Measurements from ENCODE around the gene PPM1M. TPM values are rescaled to one million over a fixed set of nuclear protein-coding genes. Genes with fewer than 3 reads are reported as not detected.

Gene PPM1M
- total and polyA plus RNA-seq, 10 of the 15 experiments (the other 5 are each of a cell fraction or from before 2014, with no cell fraction given): 7.3 to 24.8 (median 15.8) TPM

GRCh38 chr3:52227117-52227516, 18.4 kb upstream of the PPM1M start:
- ChIA-PET CTCF (interaction anchor here (0.9 to 5.5 kb wide), 5 partner anchors 9 to 218 kb away, joined by 3 to 35 read pairs (median 5); partner anchors contain the start of genes TWF2 and WDR82), POLR2A (interaction anchor here (1.0 to 4.3 kb wide), 3 partner anchors 12 to 112 kb away, joined by 3 to 43 read pairs (median 34); partner anchors contain the start of genes TWF2 and WDR82), SMC1A (ENCODE audit: uncharacterized antibody, unreplicated experiment) (interaction anchor here (1.2 to 3.9 kb wide), 3 partner anchors 11 to 62 kb away, joined by 4 to 25 read pairs (median 6); partner anchors contain the start of gene TWF2), RAD21 (ENCODE audit: unreplicated experiment) (no interaction called here)
- H3K27me3 ChIP-seq (replicated peaks in 1 of 2; ENCODE audit: control insufficient read depth in 2 of 2, insufficient read depth in 2 of 2, low read length in 1 of 2): no peaks in the 10 kb centered on the region
- DNase-seq (ENCODE audit: low read depth, low spot score) (no peak), ATAC-seq (no peak), FAIRE-seq (no peak)
- no peak overlapping the region for H3K9ac ChIP-seq (ENCODE audit: control insufficient read depth, insufficient read depth, low read length)
- in situ Hi-C loops (cut with MboI): no loop called here
- H3K9me3 ChIP-seq (replicated peaks; ENCODE audit: control insufficient read depth, insufficient read depth, low read length): no peaks in the 10 kb centered on the region
- 92% methylated on average over 4 of the region's 4 CpGs for WGBS (ENCODE audit: insufficient coverage, insufficient replicate concordance, low lambda C conversion rate, missing lambda C conversion rate)
- H3K4me1 ChIP-seq (ENCODE audit: control insufficient read depth, insufficient read depth, low read length): peaks cover 22% of the 10 kb centered on the region
- peaks cover 3% of the 10 kb centered on the region for H3K79me2 ChIP-seq (ENCODE audit: control insufficient read depth, insufficient read depth, low read length)
- H4K20me1 ChIP-seq (ENCODE audit: control insufficient read depth, insufficient read depth): no peaks in the 10 kb centered on the region
- no peak overlapping the region for H3K4me3 ChIP-seq
- no peak overlapping the region for H2AFZ ChIP-seq (ENCODE audit: control insufficient read depth, low read depth, low read length)
- H3K36me3 ChIP-seq (ENCODE audit: control insufficient read depth in 2 of 2, insufficient read depth in 2 of 2, low read length in 1 of 2): peaks cover 12 to 25% of the 10 kb centered on the region in 2 experiments; a peak in 3 of 4 replicates
- TF ChIP-seq YBX1 (IDR thresholded peaks at IDR 0.05) (no peak), CEBPB (IDR thresholded peaks at IDR 0.05; ENCODE audit: borderline replicate concordance in 1 of 2, low read depth in 2 of 2, low read length in 2 of 2) (no peak)
- no peak overlapping the region for H3K4me2 ChIP-seq (ENCODE audit: control insufficient read depth, insufficient read depth)
- no TSS peak for BruUV-seq (replicated peaks)
- no peak overlapping the region for H3K27ac ChIP-seq (ENCODE audit: control insufficient read depth, insufficient read depth)
- intact Hi-C loops (cut with micrococcal nuclease; ENCODE audit: unreplicated experiment): no loop called here

- H3K9ac ChIP-seq (ENCODE audit: control insufficient read depth, insufficient read depth, low read length): no peak overlapping the region
- H3K4me3 ChIP-seq: no peak overlapping the region
- no peaks in the 10 kb centered on the region for H4K20me1 ChIP-seq (ENCODE audit: control insufficient read depth, insufficient read depth)
- H3K9me3 ChIP-seq (replicated peaks; ENCODE audit: control insufficient read depth, insufficient read depth, low read length): no peaks in the 10 kb centered on the region
- no peaks in the 10 kb centered on the region for H3K27me3 ChIP-seq (replicated peaks in 1 of 2; ENCODE audit: control insufficient read depth in 2 of 2, insufficient read depth in 2 of 2, low read length in 1 of 2)
- ChIA-PET SMC1A (ENCODE audit: uncharacterized antibody, unreplicated experiment) (interaction anchor here (3.9 kb wide), 1 partner anchor 10 kb away, joined by 25 read pairs; the partner anchor contains the start of gene TWF2), POLR2A (interaction anchor here (3.1 kb wide), 1 partner anchor 51 kb away, joined by 34 read pairs; the partner anchor contains the start of gene WDR82), RAD21 (ENCODE audit: unreplicated experiment) (no interaction called here), CTCF (interaction anchor here (0.9 to 2.8 kb wide), 3 partner anchors 9 to 111 kb away, joined by 3 to 25 read pairs (median 5); partner anchors contain the start of gene TWF2)
- H3K4me2 ChIP-seq (ENCODE audit: control insufficient read depth, insufficient read depth): no peak overlapping the region
- no peak overlapping the region for H2AFZ ChIP-seq (ENCODE audit: control insufficient read depth, low read depth, low read length)
- H3K79me2 ChIP-seq (ENCODE audit: control insufficient read depth, insufficient read depth, low read length): peaks cover 3% of the 10 kb centered on the region
- intact Hi-C loops (cut with micrococcal nuclease; ENCODE audit: unreplicated experiment): no loop called here
- no peak overlapping the region for H3K27ac ChIP-seq (ENCODE audit: control insufficient read depth, insufficient read depth)
- peaks cover 12 to 25% of the 10 kb centered on the region in 2 experiments; a peak in 3 of 4 replicates for H3K36me3 ChIP-seq (ENCODE audit: control insufficient read depth in 2 of 2, insufficient read depth in 2 of 2, low read length in 1 of 2)
- DNase-seq (ENCODE audit: low read depth, low spot score) (no peak), ATAC-seq (no peak), FAIRE-seq (no peak)
- in situ Hi-C loops (cut with MboI): no loop called here
- BruUV-seq (replicated peaks): no TSS peak
- 91% methylated on average over 7 of the region's 7 CpGs for WGBS (ENCODE audit: insufficient coverage, insufficient replicate concordance, low lambda C conversion rate, missing lambda C conversion rate)
- H3K4me1 ChIP-seq (ENCODE audit: control insufficient read depth, insufficient read depth, low read length): peaks cover 26% of the 10 kb centered on the region
- no peak for TF ChIP-seq EED (IDR thresholded peaks at IDR 0.05; ENCODE audit: low read depth)
- no peak for TF ChIP-seq CHD1 (IDR thresholded peaks at IDR 0.05; ENCODE audit: low read depth, low read length)
- TF ChIP-seq CUX1 (IDR thresholded peaks at IDR 0.05; ENCODE audit: insufficient replicate concordance, low read depth, low read length): no peak
- no peak for TF ChIP-seq SUZ12 (IDR thresholded peaks at IDR 0.05; ENCODE audit: unreplicated experiment)
- TF ChIP-seq ZNF622 (IDR thresholded peaks at IDR 0.05): no peak
- TF ChIP-seq NFYB (IDR thresholded peaks at IDR 0.05; ENCODE audit: insufficient read depth, low read depth, low read length): no peak
- TF ChIP-seq EP300 (IDR thresholded peaks at IDR 0.05; ENCODE audit: borderline replicate concordance in 1 of 2, control insufficient read depth in 1 of 2, low read depth in 2 of 2, low read length in 2 of 2): no peak
- no peak for TF ChIP-seq RBBP5 (conservative IDR thresholded peaks at IDR 0.05)
- no peak for TF ChIP-seq GABPA (IDR thresholded peaks at IDR 0.05; ENCODE audit: low read depth)
- TF ChIP-seq ETV6 (conservative IDR thresholded peaks at IDR 0.05 in 1 of 2, IDR thresholded peaks at IDR 0.05 in 1 of 2; ENCODE audit: borderline replicate concordance in 1 of 2, low read depth in 1 of 2): no peak
These were observed 17.8 kb upstream of the PPM1M start for GRCh38 chr3:52227766-52228165.
